Measurements from ENCODE around the gene C6orf118.

C6orf118 gene

DNA sequence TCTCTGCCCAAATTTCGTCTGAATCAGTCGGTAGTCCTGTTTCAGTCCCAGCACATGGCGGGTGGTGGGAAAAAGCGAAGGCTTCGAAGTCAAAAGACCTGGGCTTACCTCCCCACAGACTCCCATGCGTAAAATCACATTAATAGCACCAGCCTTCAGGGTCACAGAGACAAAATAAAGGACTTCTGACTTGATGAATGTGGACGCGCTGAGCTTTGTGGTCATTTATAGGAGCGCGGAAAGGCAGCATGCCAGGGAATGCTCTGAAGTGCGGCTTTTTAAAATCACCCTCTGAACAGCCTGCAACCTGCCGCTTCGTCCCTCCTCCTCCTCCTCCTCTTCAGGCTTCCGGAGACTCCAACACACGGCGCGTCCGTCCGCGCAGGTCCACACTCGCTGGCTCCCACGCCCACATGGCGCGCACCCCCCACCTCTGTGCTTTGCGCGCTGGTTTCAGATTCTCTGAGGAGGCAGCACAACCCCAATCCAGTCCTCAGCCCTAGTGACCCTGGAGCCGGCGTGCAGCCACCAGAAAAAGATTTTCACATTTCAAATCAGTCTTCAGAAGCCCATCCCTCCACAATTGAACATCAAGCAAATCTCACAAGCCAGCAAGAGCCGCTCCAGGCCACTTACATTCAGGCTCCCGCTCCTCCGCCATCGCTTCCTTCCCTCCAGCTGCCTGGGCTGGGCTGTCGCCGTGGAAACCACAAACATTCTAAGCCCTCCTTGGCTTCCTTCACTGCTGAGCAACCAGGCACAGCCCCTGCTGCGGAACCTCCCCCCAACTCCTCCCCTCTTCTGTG, at the start of gene C6orf118:
TSS of gene C6orf118 (minus strand) at position 680 of the 806 bp plus-strand sequence. CDS start at position 661, 19 bp downstream.
- peak; percentile 82 for DNase-seq (ENCODE audit: low spot score)

GRCh38 chr6:165345700-165346099, 36.3 kb upstream of the C6orf118 start:
- DNase-seq (ENCODE audit: low spot score) = no peak

GRCh38 chr6:165340532-165340931, 31.1 kb upstream of the C6orf118 start:
- DNase-seq (ENCODE audit: low spot score) = no peak

DNA sequence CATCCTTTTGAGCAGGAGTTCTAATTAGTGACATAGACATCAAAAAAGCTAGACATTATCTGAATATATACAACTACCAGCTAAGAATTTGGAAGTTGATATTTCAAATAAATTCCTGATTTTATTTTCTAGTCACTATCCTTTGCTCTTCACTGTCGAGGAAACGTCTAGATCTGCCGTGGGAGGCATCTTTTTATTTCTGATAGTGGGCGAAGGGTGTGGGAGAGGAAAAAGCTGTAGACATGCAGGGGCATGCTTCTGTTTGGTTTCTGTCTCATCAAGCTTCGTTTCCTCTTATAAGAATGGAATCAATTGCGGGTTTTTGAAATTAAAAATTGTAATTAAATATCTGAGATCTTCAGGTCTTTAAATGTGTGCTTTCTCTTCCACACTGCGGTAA, 16.2 kb upstream of the C6orf118 start:
- peak; percentile 31 for DNase-seq (ENCODE audit: low spot score)

GRCh38 chr6:165321555-165322145, 12.2 kb upstream of the C6orf118 start:
- no peak for DNase-seq (ENCODE audit: low spot score)

- DNase-seq (ENCODE audit: low spot score) = no peak
These were observed 11.7 kb upstream of the C6orf118 start for GRCh38 chr6:165321150-165321549.

DNA sequence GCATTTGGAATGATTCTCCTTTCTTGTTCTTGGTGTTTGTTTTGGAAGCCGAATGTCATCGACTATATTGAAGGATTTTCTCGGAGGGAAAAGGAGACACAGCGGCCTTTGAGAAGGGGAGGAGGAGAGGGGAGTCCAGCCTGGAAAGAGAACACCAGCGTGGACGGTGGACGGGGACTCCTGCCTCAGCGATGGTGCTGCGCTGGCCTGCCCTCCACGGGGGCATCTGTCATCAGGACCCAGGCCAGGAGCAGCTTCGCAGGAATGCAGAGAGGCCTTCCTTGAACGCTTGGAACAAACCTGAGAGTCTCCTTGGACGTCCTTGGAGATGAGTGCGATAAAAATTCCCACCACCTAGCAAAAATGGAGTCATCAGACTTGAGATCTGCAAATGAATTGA, 8.3 kb upstream of the C6orf118 start:
- DNase-seq (ENCODE audit: low spot score) = no peak

- no peak for DNase-seq (ENCODE audit: low spot score)
These were observed 2.5 kb downstream of the C6orf118 start for GRCh38 chr6:165306955-165307354.

DNA sequence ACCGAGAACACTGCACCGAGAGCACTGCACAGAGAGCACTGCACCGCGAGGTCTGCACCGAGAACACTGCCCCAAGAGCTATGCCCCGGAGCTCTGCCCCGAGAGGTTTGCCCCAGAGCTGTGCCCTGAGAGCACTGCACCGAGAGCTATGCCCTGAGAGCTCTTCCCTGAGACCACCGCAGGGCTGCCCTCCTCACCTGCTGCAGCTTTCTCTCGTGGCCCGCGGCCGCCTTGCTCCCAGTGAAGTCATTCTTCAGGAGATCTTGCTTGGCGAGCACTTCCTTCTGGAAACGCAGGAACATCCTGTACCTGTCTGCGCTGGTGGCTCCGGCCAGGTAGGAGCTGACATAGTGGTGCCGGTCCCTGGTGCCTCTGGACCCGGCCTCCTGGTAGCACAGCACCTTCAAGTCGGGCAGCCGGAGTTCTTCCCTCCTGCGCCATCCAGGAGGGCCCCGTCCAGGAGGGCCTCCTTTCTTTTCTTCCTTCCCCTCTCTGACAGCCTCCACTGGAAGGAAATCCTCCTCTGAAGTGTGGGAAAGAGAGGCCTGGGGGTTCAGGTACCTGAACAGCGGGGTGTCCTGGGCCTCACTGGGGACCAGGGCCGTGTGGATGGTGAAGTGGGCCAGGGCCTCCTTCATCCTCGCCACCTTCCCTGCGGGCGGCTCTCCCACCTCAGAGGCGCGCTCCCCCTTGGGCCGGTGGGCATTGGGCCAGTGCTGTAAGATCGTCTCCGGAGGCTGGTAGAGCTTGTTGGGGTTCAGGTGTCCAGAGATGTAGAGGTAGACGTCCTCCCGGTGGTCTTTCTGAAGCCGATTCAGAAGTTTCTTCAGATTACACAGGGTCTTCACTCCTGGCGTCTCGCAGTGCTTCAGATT, 7.8 kb downstream of the C6orf118 start:
- no peak for DNase-seq (ENCODE audit: low spot score)

DNA sequence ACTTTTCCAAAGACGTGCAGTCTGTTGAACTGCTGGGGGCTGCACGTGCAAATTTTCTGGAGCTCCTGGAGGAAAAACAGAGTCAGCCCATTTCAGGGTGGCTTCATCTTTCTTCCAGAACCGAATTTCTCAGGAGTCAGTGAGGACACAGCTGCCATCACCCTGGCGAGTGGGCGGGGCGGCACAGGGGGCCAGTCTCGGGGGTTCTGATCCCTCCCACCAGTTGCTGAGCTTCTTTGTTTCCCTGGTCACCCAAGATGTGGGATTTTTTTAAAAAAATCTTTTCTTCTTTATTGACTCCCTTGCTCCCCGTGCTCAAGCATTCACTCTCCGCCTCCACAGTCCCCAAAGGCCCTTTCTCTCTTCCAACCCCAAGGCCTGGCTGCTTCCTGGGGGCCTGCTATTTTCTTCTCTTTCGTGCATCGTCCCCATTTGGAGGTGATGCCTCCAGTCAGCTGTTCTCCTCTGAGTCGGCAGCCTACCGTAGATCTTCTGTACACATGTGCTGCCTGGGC, 8.9 kb downstream of the C6orf118 start:
- no peak for DNase-seq (ENCODE audit: low spot score)

DNA sequence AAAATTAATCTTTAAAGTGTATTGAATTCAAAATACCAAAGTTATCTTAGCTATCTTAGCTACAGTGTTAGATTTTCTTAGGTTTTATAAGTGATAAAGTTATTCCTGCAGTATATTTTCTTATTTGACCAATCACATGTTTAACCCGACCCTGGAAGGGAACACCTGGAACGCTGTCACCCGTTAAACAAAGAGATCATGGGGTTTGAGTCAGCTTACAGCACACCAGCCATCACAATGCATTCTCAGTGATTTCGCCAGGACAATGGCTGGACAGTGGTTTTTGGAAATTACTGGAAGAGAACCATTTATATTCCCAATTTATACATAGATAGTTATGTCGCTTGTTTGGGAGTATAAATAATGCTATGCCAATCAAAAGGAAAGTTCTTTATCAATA, 10.5 kb downstream of the C6orf118 start:
- no peak for DNase-seq (ENCODE audit: low spot score)

DNA sequence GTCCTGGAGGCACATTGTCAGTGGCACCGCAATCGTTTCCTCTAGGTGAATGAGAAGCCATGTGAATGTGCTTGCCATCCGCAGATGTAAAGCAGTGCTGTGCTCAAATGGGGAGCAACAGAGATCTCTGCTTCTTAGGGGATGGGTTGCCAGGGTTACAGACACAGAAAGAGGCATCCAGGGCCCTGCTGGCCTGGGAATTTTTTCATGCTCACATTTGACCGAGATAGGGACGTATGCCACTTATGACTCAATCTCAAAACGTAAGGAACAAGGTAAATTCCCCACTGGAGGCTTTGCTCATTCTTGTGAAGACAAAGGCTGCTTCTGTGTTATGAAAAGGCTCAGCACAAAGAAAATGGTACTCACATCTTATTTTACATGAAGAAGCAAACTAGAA, 11.0 kb downstream of the C6orf118 start:
- no peak for DNase-seq (ENCODE audit: low spot score)

DNA sequence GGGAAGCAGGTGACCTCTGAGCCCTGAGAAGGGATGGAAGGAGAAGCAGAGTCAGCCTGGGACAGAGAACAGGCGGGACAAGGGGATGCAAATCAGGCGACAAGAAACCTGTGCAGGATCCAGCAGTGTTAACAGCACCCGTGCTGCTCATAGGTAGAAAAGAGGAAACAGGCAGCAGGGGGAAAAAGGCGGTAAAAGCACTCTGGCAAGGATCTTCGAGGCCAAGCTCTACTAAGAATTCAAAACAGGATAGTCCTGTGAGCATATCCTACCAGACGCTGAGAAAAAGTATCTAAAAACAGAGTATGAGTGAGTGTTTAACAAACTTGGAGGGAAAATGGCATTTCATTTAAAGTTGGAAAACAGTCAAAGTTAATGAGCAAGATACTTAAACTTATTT, 16.7 kb downstream of the C6orf118 start:
- no peak for DNase-seq (ENCODE audit: low spot score)

GRCh38 chr6:165274611-165275010, 34.8 kb downstream of the C6orf118 start:
- peak; percentile 15 for DNase-seq (ENCODE audit: low spot score)

- no peak for DNase-seq (ENCODE audit: low spot score)
These were observed 36.8 kb downstream of the C6orf118 start for GRCh38 chr6:165272585-165272984.

GRCh38 chr6:165268987-165269386, 40.4 kb downstream of the C6orf118 start:
- DNase-seq (ENCODE audit: low spot score) = no peak

GRCh38 chr6:165266621-165267020, 42.8 kb downstream of the C6orf118 start:
- DNase-seq (ENCODE audit: low spot score) = no peak

DNA sequence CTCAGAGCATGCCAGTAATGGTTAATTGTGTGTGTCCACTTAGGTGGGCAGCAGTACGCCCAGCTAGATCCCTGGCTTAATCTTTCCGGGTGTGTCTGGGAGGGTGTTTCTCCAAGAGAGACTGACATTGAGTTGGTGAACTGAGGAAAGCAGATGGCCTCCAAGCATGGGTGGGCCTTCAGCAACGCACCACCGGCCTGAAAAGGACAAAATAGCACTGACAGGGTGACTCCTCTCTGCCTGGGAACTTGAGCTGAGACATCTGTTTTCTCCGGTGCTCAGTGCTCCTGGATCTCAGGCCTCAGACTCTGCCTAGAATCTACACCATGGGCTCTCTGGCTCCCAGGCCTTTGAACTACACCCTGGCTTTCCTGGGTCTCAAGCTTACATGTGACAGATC, 43.2 kb downstream of the C6orf118 start:
- no peak for DNase-seq (ENCODE audit: low spot score)

DNA sequence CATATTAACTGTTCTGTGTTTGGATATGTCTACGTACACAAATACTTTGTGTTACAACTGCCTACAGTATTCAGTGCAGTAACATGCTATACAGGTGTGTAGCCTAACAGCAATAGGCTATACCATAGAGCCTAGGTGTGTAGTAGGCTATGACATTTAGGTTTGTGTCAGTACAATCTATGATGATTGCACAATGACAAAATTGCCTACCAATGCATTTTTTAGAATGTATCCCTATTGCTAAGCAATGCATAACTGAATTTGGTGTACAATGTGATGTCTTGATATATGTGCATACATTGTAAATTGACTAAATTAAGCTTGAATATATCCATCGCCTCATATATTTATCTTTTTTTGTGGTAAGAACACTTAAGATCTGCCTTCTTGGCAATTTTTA, 48.9 kb downstream of the C6orf118 start:
- no peak for DNase-seq (ENCODE audit: low spot score)

DNA sequence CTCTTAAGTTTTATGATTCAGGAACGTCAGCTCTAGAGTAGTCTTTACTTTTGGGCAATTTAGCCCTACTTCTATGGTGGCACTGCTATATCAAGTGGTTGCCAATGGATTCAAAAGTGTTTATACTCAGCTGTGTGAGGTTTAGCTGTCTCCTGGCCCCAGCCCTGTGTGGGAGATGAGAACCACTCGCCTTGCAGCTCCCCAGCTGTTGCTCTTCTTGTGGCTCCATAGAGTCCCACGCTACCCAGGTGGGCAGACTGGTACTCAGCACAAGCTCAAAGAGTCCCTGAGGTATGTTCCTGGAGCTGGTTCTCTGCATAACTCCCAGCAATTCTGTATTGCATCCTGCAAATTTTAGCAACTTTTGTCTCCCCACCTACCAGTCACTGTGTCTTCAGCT, 59.6 kb downstream of the C6orf118 start:
- DNase-seq (ENCODE audit: low spot score) = no peak

DNA sequence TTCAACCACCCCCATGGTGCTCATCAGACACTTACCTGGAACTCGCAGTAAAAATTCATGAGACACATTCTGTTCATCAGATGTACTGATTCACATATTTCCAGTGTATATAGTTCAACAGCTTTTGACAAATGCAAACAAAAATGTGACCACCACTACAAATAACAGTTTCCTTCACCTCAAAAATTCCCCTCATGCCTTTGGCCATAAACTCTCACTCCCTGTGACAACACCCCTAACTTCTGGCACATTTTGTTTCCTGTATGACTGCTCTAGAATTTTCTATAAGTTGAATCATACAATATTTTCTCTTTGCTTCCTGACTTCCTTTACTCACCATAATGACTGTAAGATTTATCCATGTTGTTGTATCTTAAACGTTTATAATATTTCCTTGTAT, 63.7 kb downstream of the C6orf118 start:
- DNase-seq (ENCODE audit: low spot score) = no peak

GRCh38 chr6:165245287-165245686, 64.1 kb downstream of the C6orf118 start:
- DNase-seq (ENCODE audit: low spot score) = peak; percentile 74
